Left ventricle myocardium inferior (tissue), 1 donor: ENCODE data around the gene WBP11. TPM values are rescaled to one million over a fixed set of nuclear protein-coding genes. Genes with fewer than 3 reads are reported as not detected.

Experiments
- DNase-seq: peaks from one replicate; pipeline ENCODE4 v3.0.0-alpha.2; 2020
- H3K27ac ChIP-seq: fragments of 200-600 bp; replicated peaks from 2 replicates; pipeline ENCODE4 v1.8.0; 2021
- H3K27me3 ChIP-seq: fragments of 200-600 bp; 2 replicates; pipeline ENCODE4 v1.8.0; 2021; ENCODE audit warnings: low read depth
- H3K36me3 ChIP-seq: fragments of 200-600 bp; 2 replicates; pipeline ENCODE4 v1.8.0; 2021
- H3K4me1 ChIP-seq: fragments of 200-600 bp; 2 replicates; pipeline ENCODE4 v1.8.0; 2021
- H3K4me3 ChIP-seq: fragments of 200-600 bp; 2 replicates; pipeline ENCODE4 v1.8.0; 2021; ENCODE audit warnings: mild to moderate bottlenecking, moderate library complexity
- H3K9me3 ChIP-seq: fragments of 200-600 bp; replicated peaks from 2 replicates; pipeline ENCODE4 v1.8.0; 2021
- intact Hi-C: fragments of 100-400 bp; cut with micrococcal nuclease; formaldehyde crosslinking; loops from one replicate; pipeline ENCODE4 v1.11.0; 2022
- total RNA-seq: library from RNA; stranded (reverse); fragmentation: NEBNext Ultra II Directional; extraction: Animal tissue kit (Norgen Biotek cat#: 25700); gene quantifications from one replicate; pipeline ENCODE4 v1.2.1, GENCODE V29; 2021
- TF ChIP-seq, protein P1 (sequence below): fragments of 200-600 bp; IDR thresholded peaks from 2 replicates; pipeline ENCODE4 v1.8.0; 2021; ENCODE audit warnings: antibody characterized with exemption, mild to moderate bottlenecking, borderline replicate concordance
- donor health status: DM: no; HTN: yes; CAD: no; lungs with severe emphysema.

WBP11 gene
- total RNA-seq, 1 donor from 2014 or later, result 49.7 TPM

DNA sequence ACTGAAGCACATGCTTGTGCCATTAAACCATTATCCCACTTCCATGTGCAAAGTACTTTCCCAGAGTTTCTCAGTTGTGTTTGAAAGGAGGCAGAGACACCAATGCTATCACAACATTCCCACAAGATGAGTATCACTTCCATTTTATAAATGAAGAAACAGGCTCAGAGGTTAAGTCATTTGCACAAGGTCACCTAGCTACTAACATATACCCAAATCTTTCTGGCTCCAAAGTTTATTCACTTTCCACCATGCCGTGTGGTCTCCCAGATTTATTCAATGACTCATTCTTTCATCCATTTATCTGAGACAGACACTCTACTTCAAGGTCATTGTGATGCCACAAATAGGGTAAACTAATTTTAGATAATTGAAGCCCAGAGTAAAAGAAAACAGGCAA is 30.7 kb upstream of the WBP11 start:
- H3K36me3 ChIP-seq, result no peaks in the 10 kb centered on the region
- peaks cover 26% of the 10 kb centered on the region for H3K4me1 ChIP-seq
- peak overlapping the region; percentile 55 for H3K27ac ChIP-seq
- no peaks in the 10 kb centered on the region for H3K9me3 ChIP-seq
- no peaks in the 10 kb centered on the region for H3K27me3 ChIP-seq
- no peak for DNase-seq
- intact Hi-C loops, result no loop called here
- no peak overlapping the region for H3K4me3 ChIP-seq
- TF ChIP-seq, protein P1, sequence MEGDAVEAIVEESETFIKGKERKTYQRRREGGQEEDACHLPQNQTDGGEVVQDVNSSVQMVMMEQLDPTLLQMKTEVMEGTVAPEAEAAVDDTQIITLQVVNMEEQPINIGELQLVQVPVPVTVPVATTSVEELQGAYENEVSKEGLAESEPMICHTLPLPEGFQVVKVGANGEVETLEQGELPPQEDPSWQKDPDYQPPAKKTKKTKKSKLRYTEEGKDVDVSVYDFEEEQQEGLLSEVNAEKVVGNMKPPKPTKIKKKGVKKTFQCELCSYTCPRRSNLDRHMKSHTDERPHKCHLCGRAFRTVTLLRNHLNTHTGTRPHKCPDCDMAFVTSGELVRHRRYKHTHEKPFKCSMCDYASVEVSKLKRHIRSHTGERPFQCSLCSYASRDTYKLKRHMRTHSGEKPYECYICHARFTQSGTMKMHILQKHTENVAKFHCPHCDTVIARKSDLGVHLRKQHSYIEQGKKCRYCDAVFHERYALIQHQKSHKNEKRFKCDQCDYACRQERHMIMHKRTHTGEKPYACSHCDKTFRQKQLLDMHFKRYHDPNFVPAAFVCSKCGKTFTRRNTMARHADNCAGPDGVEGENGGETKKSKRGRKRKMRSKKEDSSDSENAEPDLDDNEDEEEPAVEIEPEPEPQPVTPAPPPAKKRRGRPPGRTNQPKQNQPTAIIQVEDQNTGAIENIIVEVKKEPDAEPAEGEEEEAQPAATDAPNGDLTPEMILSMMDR, result no peak

DNA sequence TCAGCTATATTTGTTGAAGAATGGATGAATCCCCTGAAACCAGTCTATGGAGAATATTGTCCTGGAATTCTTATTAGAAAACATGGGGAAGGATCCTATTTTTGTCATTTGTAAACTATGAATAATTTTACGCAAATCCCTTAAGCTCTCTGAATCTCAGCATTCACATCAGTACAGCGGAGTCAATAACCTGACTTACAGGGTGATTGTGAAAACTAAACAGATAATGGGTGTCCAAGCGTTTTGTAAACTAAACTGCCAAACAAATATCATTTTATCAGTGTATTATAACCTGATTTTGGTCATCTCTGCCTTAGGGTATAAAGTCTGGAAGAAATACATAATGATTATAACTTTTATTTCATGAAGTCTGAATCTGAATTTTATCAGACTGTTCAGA is 30.1 kb upstream of the WBP11 start:
- intact Hi-C loops, result no loop called here
- TF ChIP-seq, protein P1, result no peak
- H3K27ac ChIP-seq, result no peak overlapping the region
- no peaks in the 10 kb centered on the region for H3K36me3 ChIP-seq
- no peak overlapping the region for H3K4me3 ChIP-seq
- no peaks in the 10 kb centered on the region for H3K9me3 ChIP-seq
- H3K4me1 ChIP-seq, result peaks cover 26% of the 10 kb centered on the region
- no peak for DNase-seq
- no peaks in the 10 kb centered on the region for H3K27me3 ChIP-seq

DNA sequence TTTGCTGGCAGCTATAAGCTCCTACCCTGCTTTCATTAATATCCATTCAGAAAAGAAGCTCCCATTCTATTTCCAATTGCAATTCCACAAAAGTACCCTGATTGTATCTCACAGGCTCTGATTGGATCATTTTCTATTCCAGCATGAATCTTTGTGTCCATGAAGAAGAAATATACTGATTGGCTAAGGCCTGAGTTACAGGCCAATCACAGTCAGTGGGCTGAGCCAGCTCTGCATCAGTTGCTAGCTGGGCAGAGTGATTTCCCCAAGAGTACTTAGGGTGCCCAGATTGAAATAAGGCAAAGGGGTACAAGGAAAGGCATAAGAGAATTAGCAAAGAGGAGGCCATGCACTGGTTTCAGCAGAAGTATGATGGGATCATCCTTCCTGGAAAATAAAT is 25.6 kb upstream of the WBP11 start:
- no peak overlapping the region for H3K4me3 ChIP-seq
- no peak for DNase-seq
- no peaks in the 10 kb centered on the region for H3K27me3 ChIP-seq
- H3K36me3 ChIP-seq, result no peaks in the 10 kb centered on the region
- no peaks in the 10 kb centered on the region for H3K9me3 ChIP-seq
- H3K27ac ChIP-seq, result no peak overlapping the region
- TF ChIP-seq, protein P1, result no peak
- intact Hi-C loops, result no loop called here
- peaks cover 21% of the 10 kb centered on the region for H3K4me1 ChIP-seq

DNA sequence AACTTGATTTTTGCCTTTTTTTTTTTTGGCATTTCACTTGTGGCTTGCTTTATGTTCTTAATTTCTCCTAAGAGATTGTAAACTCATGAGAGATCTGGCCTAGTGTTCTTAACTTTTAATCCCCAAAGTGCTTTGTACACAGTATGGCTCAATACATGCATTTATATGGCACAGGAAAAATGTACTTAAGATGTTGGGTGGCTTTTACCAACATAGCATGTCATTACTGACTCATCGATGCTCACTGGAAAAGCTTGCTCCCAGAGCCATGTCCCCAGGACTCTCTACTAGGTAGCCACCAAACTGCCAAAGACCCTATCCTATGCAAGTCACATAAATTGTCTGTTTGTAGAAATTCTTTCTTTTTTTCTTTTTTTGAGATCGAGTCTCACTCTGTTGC is 23.8 kb upstream of the WBP11 start:
- Histone ChIP-seq H3K27me3 (no peaks in the 10 kb centered on the region), H3K27ac (peak overlapping the region; percentile 60), H3K4me3 (no peak overlapping the region), H3K4me1 (peaks cover 15% of the 10 kb centered on the region), H3K36me3 (no peaks in the 10 kb centered on the region), H3K9me3 (no peaks in the 10 kb centered on the region)
- no peak for DNase-seq
- intact Hi-C loops, result no loop called here
- TF ChIP-seq, protein P1, result no peak

- no peak for DNase-seq
- Histone ChIP-seq H3K4me1 (peaks cover 15% of the 10 kb centered on the region), H3K36me3 (no peaks in the 10 kb centered on the region), H3K9me3 (no peaks in the 10 kb centered on the region), H3K4me3 (no peak overlapping the region), H3K27me3 (no peaks in the 10 kb centered on the region), H3K27ac (peak overlapping the region; percentile 60)
- TF ChIP-seq, protein P1, result no peak
- intact Hi-C loops, result no loop called here
These were observed 23.2 kb upstream of the WBP11 start for GRCh38 chr12:14826491-14826890.

GRCh38 chr12:14825256-14825655 is 22.0 kb upstream of the WBP11 start:
- H3K27ac ChIP-seq, result no peak overlapping the region
- TF ChIP-seq, protein P1, result no peak
- intact Hi-C loops, result no loop called here

More at GRCh38 chr12:14825256-14825655, 22.0 kb upstream of the WBP11 start:
- H3K9me3 ChIP-seq, result no peaks in the 10 kb centered on the region
- no peak for DNase-seq
- H3K4me1 ChIP-seq, result peaks cover 15% of the 10 kb centered on the region
- no peaks in the 10 kb centered on the region for H3K27me3 ChIP-seq
- no peaks in the 10 kb centered on the region for H3K36me3 ChIP-seq
- H3K4me3 ChIP-seq, result no peak overlapping the region
